ENCODE data around the gene HRH1.

Gene HRH1

GRCh38 chr3:11287404-11287803, 133.1 kb downstream of the HRH1 start:
- no peak for FAIRE-seq
- TF ChIP-seq CTCF (IDR thresholded peaks at IDR 0.05; ENCODE audit: insufficient read depth, missing control alignments): no peak
- no peak for DNase-seq (ENCODE audit: insufficient read length, low spot score)

- DNase-seq (ENCODE audit: insufficient read length, low spot score) (no peak), FAIRE-seq (no peak)
- TF ChIP-seq CTCF (IDR thresholded peaks at IDR 0.05; ENCODE audit: insufficient read depth, missing control alignments): no peak
These were observed 133.8 kb downstream of the HRH1 start for GRCh38 chr3:11288021-11288491.

- DNase-seq (ENCODE audit: insufficient read length, low spot score) (no peak), FAIRE-seq (no peak)
- no peak for TF ChIP-seq CTCF (IDR thresholded peaks at IDR 0.05; ENCODE audit: insufficient read depth, missing control alignments)
These were observed 134.7 kb downstream of the HRH1 start for GRCh38 chr3:11288786-11289637.

GRCh38 chr3:11289864-11290263, 135.6 kb downstream of the HRH1 start:
- DNase-seq (ENCODE audit: insufficient read length, low spot score) (no peak), FAIRE-seq (no peak)
- TF ChIP-seq CTCF (IDR thresholded peaks at IDR 0.05; ENCODE audit: insufficient read depth, missing control alignments): no peak

GRCh38 chr3:11290743-11291680, 136.7 kb downstream of the HRH1 start:
- DNase-seq (ENCODE audit: insufficient read length, low spot score): no peak
- FAIRE-seq: no peak
- TF ChIP-seq CTCF (IDR thresholded peaks at IDR 0.05; ENCODE audit: insufficient read depth, missing control alignments): no peak

GRCh38 chr3:11291808-11292207, 137.5 kb downstream of the HRH1 start:
- no peak for FAIRE-seq
- DNase-seq (ENCODE audit: insufficient read length, low spot score): no peak
- TF ChIP-seq CTCF (IDR thresholded peaks at IDR 0.05; ENCODE audit: insufficient read depth, missing control alignments): no peak
